IMR-90 (cell line): ENCODE measurements around the gene RAB31.

ENCODE experiments used
- BHLHE40 ChIP-seq: fragments of 150-350 bp; IDR thresholded peaks from 2 replicates; pipeline ENCODE4 v1.6.1; 2016; ENCODE audit warnings: mild to moderate bottlenecking, low read depth, low read length
- CTCF ChIP-seq: conservative IDR thresholded peaks from 2 replicates; pipeline ENCODE4 v1.5.1; 2012; ENCODE audit warnings: mild to moderate bottlenecking, low read depth, low read length, improper control_type of control experiment
- MAFK ChIP-seq: IDR thresholded peaks from 2 replicates; pipeline ENCODE4 v1.6.1; 2012; ENCODE audit warnings: low read depth, low read length, improper control_type of control experiment
- POLR2A ChIP-seq: IDR thresholded peaks from 2 replicates; pipeline ENCODE4 v1.6.1; 2012; ENCODE audit warnings: mild to moderate bottlenecking, low read depth, low read length
- RFX5 ChIP-seq: IDR thresholded peaks from 2 replicates; pipeline ENCODE4 v1.8.0; 2012; ENCODE audit warnings: low read depth, mild to moderate bottlenecking, low read length, moderate library complexity

GRCh38 chr18:9682572-9682971, 25.5 kb upstream of the RAB31 start:
- TF ChIP-seq CTCF (no peak), POLR2A (no peak), BHLHE40 (no peak), RFX5 (no peak), MAFK (no peak)
